GM21619 (cell line): ENCODE results near the gene FHAD1.

Experiments used
- ATAC-seq: cut with Tn5 transposase; IDR thresholded peaks from one replicate; pipeline ENCODE4 v1.9.1; 2021; ENCODE audit not compliant: unreplicated experiment

FHAD1 gene

DNA sequence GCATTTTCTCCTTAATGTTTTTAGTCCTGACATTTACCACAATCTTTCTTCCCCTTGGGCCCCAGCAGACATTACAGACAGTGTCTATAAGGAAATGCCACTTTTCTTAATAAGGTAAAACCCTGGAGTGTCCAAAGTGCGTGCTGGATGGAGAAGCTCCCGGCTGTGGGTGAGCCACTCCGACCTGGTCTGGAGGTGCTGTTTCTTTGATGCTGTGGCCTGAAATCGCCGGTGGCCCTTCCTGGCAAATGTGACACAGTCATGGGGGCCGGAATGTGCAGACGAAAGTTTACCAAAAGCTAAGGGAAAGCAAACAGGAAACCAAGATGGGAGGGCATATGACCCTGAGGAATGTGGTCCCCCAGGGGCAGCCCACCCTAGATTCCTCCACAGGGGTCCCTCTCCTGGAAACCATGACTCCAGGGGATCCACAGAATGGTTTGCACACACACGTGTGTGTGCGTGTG, 77.9 kb downstream of the FHAD1 start:
- no peak for ATAC-seq

DNA sequence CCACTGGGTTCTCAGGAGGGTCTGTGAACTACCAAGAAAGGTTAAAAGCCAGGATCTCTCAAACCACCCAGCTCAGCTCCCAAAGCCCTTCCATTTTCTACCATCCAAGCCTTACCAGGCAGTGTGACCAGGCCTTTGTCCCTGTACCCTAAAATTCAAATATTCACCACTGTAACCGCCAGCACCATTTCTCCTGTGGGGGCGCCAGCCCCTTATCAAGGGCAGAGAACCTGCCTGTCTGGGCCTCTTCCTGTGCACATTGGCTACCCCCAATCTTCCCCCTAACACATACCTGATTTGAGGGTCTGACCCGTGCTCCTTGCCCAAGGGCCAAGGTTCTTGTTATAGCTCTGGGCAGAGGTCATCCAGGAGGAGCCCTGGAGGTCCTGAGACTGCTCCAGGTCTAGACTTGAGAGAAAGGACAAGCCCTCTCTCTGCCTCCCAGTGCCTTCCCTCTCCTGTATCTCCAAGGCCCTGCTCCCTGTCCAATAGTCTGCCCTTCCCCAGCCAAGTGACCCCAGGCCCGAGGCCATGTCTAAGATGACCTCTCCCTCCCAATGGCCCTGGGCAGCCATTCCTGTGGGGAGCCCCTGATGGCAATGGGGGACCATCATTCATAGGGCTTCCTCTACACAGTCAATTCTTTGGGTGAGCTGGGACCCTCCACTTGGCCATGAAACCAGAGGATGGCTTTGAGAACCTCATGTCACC, 78.5 kb downstream of the FHAD1 start:
- no peak for ATAC-seq

DNA sequence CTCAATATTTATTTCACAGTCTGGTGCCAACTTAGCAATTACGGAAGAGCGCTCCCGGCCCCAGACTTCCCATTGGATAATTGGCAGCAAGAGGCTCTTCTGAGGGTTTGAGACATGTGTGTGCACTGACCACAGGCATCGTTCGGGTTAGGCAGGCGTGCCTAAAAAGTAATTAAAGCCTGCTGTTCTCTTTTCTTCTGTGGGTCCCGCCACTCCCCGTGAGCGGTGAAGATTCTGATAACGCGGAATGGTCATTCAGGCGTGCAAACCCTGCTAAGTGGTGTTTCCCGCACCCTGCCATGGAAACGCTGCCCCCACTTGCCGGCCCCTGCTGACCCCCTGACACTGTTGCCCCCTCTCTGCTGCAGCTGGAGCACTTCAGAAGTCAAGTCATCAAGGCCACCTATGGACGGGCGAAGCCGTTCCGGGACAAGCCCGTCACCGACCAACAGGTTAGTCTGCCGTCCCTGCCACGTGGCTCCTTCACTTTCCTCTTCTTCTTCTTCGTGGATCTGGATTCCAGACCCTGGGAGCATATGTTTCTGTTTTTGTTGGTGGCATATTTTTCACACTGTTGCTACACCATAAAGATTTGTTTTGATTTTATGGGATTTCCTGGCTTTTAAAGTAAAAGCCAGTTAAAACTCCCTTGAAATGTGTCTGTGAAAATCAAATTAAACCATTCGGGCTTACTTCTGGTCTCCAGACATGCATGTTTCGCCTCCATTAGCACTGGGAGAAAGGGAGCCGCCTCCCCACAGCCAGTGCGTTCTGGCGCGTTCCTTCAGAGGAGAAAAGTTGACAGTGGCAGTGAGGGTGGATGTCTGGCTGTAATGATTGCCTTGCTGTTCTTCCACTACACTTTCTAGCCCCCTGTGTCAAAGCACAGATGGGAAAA, 79.9 kb downstream of the FHAD1 start:
- ATAC-seq: no peak

DNA sequence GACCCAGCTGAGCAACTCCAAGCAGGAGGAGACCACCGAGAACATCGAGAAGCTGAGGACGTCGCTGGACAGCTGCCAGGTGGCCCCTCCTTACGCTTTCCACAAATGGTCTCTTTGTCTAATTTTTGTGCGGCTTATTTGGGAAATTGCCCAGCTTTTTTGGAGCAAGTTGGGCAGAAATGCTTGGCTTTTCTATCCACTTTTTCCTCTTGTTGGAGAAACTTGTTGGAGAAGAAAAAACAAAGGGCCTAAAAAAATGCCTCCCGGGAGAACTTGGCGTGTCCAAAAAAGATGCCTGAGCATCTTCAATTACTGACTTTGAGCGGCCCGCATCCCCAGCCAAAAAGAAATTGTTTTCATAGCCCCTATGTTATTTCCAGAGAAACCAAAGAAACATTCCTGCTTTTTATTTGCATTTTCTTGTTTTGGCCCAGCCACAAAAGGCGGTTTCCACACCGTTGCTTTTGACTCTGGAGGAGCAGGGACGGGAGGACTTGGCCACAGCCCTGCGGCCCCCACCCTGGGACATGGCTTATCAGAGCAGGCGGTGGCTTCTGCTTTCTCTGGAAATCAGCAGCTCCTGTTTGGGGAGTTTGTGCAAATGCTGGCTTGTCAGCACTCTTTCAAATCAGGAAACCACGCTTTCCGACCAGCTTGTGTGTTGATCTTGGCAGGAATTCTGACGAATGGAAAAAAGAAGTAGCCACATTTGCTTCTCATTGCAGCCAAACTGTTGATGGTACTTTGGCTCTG, 81.5 kb downstream of the FHAD1 start:
- no peak for ATAC-seq

DNA sequence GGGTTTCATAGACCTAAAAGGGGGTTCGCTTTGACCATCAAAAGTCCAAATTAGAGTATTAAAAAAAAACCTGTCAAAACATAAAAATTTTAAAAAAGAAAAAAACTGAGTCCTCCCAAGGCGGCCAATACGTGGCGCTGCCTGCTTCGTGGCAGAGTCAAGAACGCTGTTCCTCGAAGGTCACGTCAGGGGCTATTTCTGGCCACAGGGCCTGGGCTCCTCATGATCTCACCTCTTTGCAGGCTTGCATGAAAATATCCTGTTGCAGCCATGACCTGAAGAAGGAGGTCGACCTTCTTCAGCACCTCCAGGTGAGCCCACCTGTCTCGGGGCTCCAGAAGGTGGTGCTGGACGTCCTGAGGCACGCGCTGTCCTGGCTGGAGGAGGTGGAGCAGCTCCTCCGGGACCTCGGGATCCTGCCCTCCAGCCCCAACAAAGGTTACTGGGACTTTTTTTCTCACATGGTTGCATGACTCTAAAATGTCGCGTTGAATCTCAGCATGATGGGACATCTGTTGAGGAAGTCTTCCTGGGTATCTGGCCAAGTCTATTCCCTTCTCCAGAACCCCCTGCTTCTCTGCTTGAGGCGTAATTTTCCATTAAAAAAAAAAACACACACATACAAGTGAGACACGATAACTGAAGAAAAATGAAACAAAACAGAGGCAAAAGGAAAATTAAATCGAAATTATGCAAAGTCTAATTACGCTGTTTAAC, 82.2 kb downstream of the FHAD1 start:
- no peak for ATAC-seq

DNA sequence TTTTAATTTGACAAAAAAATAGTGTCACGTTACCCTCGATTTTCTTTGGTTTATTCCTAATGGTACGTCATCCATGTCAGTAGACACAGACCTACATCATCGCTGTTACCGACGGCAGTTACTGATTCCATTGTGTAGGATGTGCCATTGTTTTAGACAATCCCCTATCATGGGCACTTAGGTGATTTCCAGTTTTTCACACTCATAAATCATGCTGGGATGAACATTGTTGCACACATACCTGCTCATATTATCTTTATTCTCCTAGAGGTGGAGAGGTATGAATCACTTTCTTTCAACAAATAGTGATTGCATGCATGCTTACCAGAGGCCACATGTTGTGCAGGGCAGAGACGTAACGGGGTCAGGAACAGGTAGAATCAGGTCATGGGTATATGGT, 83.0 kb downstream of the FHAD1 start:
- no peak for ATAC-seq

DNA sequence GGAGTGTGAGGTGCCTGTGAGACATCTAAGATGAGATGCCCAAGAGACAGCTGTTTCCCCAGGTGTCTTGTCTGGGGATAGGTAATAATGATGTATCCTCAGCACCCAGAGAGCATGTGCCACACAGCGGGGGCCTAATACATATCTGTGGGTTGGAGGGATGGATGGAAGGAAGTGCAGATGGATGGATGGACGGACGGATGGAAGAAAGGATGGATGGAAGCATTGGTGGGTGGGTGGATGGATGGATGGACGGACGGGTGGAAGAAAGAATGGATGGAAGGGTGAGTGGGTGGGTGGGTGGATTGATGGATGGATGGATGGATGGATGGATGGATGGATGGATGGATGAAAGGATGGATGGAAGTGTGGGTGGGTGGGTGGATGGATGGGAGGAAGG, 84.2 kb downstream of the FHAD1 start:
- no peak for ATAC-seq

DNA sequence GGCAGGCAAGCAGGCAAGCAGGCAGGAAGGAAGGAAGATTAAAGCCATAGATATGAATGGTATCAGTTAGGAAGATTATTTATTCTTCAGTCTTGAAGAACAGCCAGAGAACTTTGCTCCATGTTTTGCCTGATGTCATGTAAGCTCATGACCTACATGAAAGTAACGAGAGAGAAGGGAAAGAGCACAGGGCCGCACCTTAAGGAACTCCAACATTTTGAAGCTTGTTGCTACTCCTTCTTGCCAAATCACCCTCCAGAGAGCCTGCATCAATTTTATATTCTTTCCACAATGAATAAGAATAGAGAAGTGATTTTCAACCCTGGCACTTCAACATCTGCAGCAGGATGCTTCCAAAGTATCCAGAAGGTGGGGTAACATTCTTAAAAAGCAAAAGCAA, 84.7 kb downstream of the FHAD1 start:
- no peak for ATAC-seq

DNA sequence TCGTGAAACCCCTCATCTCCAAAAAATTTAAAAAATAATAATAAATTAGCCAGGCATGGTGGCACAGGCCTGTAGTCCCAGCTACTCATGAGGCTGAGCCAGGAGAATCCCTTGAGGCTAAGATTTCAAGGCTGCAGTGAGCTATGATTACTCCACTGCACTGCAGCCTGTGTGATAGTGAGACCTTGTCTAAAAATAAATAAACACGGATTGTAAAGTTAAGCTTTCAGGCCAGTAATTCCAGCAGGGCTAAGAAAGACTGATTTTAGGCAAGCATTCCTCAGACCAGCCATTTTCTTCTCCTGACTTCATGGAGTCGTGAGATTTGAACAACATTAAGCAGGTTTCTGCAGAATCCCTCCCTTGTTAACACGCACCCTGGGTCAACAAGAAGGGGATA, 85.5 kb downstream of the FHAD1 start:
- ATAC-seq: no peak

DNA sequence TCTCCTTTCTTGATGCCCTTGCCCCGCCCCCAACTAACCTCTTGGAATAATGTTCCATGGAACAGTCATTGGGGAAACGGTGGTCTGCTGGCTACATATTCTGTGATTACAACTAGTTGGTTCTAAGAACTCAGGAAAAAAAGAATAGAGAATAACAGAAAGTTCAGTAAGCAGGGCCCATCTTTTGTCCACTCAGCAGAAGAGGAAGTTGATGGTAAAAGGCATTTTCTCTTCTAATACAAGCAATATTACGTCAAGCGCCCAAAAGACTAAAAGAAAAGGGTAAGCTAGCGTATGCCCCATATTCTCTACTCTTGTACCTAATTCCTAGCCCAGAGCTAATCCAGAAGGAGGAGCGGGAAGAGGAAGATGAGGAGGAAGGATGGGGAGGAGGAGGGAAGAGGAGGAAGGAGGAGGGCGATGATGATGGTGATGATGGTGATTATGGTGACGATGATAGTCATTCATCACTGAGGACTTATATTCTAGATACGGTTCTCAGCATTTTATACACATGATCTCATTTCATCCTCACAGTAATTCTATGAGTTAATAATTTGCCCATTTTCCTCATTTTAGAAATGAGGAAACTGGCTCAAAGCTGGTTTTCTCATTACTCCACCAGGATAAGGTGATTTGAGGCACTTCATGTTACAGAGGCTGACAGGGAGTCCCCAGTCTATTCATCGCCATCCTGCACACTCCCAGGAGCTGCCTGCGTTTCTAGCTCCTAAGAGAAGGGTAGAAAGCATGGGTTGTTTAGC, 86.1 kb downstream of the FHAD1 start:
- no peak for ATAC-seq

DNA sequence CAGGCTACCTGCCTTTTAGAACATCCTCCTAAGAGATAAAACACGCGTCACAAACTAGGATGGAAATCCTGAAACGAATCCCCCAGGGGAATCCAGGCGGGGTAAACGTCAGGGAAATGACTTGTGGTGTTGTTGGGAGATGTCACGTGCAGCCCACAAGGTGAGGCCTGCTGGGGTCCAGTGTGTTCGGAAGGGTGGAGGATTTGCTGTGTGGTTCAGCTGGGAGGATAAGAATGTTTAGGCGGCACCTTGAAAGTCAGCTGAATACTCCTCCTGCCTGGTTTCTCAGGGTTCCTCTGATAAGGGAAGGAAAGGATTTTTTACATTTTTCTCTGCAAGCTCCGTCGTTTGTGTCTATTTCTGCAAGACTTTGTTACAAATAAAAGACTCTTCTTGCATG, 88.0 kb downstream of the FHAD1 start:
- ATAC-seq: no peak

DNA sequence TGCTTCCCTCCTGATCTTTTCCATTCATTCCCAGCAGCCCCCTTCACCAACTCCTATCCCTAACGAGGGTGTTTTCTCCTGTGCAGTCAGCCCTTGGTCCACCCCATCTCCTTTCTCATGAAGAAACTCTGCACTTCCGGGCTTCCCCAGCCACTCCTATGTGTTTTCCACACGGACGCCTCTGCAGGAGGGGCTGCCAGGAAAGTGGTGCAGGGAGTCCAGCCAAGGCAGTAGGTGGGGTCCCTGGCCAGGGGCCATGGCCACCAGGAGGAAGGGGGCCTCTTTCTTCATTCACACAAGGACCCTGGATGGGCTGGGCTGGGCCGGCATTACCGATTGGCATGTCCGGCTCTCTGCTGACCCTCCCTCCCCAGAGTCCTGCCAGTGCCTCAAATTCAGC, 89.8 kb downstream of the FHAD1 start:
- ATAC-seq: no peak

DNA sequence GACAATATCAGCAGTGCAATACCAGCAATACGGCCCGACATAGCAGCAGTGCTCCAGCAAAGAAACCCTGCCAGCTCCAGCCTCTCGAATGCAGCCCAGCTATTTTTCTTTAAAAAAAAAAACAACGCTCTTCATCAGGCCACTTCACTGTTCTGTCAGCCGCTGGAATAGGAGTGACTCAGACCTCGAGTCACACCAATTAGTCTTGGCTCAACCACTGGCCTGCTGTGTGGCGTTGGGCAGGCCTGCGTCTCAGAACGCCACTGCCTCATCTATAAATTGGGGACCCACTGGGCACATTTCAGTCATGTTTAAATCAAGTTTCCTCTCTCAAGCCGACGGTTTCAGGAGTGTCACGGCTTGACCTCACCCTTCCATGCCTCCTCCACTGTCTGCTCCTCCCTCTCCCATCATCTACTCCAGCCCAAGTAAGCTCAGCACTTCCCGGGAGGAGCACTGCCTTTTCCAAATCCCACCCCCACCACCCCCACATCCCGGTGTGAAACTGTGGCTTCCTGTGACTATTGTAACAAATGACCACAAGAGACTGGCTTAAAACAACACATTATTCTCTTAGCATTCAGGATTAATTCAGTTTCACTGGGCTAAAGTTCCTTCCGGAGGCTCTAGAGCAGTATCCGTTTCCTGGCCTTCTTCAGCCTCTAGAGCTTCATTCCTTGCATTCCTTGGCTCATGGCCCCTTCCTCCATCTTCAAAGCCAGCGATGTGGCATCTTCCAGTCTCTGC, 90.8 kb downstream of the FHAD1 start:
- ATAC-seq: no peak

DNA sequence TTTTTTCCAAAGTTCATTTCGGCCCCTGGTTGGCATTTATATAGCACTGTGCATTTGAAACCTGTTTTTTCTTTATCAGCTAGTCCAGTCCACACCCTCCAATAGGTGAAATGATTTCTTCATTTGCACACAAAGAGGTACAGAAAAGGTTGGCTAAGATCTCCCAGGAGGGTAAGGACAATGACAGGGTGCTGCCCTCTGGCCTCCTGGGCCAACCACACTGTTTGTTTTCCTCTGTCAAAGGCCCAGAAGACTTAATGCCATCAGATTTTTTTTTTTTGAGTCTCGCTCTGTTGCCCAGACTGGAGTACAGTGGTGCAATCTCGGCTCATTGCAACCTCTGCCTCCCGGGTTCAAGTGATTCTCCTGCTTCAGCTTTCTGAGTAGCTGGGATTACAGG, 92.5 kb downstream of the FHAD1 start:
- ATAC-seq: no peak

DNA sequence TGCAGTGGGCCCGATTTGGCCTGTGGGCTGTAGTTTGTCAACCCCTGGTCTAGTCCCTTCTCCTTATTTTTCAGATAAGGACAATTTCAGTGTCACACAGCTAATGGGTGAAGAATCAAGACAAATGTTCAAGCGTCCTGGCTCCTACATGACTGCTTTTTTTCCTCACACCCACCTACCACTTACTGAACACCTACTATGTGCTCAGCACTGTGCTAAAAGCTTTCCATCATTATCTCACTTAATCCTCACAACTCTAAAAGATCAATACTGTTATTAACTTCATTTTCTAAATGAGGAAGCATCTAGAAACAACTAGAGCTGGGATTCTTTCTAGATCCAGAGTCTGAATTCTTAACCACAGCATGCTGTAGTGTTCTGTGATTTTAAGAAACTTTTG, 94.2 kb downstream of the FHAD1 start:
- no peak for ATAC-seq

DNA sequence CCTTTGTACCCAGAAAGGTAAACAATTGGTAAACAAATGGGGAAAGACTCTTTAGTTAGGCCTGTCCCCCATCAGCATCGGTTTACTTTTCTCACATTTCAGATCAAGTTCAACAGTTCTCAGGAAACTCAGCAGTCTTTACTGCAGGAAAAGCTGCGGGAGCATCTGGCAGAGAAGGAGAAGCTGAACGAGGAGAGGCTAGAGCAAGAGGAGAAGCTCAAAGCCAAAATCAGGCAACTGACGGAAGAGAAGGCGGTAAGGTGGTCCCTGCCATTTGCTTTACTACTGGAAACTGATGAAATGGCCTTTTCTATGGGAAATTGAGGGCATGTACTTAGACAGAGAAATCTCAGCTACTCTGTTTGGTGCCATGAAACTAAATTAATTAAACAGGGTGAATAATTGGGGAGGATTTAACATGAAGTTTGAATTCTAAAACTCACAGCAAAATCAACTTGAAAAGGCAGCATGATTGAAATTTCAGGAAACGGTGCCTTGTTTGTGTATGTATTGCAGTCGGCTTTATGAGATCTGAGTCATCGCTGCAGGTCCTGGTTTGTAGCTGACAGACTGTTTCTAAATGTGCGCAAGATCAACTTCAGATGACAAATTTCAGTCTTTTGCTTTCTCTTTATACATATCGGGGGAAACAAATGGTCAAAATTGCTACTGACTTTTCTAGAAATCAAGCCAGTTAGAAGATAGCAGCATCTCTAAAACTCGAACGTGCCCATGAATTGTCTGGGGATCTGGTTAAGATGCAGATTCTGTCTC, 94.8 kb downstream of the FHAD1 start:
- no peak for ATAC-seq

DNA sequence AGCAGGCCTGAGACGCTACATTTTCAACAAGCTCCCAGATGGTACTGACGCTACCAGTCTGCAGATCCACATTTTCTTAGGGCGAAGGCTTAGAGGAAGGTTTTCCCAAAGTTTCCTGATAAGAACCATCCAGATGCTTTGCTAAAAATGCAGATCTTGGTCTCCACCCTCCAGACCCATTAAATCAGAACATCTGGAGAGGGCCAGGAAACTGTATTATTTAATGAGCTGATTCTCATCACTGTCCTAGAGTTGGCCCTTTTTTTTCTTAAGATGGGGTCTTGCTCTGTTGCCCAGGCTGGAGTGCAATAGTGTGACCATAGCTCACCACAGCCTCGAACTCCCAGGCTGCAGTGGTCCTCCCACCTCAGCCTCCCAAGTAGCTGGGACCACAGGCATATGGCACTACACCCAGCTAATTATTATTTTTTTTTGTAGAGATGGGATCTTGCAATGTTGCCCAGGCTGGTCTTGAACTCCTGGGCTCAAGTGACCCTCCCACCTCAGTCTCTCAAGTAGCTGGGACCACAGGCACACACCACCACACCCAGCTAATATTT, 95.5 kb downstream of the FHAD1 start:
- no peak for ATAC-seq

DNA sequence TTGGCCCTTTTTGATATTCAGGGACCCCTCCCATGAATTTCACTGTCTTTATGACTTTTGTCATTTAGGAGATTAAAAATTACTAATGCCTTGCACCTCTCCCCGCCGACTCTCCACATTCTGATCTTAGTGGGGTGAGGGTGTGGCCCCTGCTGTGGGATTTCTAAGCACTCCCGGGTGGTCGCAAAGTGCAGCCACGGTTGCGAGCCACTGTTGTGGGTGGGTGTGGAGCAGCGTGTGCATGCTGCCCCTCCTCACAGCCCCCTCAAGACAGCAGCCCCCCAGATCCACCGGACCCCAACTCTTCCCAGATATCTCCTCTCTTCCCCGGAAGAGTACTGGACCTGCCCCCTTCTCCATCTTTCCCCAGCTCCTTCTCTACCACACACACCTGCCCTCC, 96.1 kb downstream of the FHAD1 start:
- no peak for ATAC-seq

DNA sequence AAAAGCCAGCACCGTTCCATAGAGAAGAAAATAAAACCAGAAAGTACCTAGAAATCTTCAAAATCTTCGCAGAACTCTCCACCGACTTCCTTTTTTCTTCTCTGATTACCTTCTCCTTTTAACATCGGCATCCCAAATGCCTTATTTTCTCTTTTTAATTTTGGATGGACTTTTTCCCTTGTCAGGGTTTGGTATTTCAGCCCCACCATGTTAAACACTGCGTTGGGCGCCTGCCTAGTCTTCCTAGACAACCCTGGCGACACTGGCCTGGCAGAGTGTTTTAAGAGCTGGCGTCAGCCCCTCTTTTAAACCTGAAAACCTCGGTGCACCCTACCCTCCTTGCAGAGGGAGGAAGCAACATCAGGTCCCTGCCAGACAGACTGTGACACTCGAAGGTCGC, 96.7 kb downstream of the FHAD1 start:
- no peak for ATAC-seq
